B cell (primary cell): ENCODE results near the gene OR6J1. TPM values are rescaled to one million over a fixed set of nuclear protein-coding genes. Genes with fewer than 3 reads are reported as not detected.

Source experiments
- ATAC-seq: fragments of 200-7000 bp; cut with Tn5 transposase; one replicate; pipeline ENCODE4 v1.10.0; 2021; ENCODE audit warnings: low read depth, mild to moderate bottlenecking, moderate number of reproducible peaks, moderate library complexity
- CTCF ChIA-PET: fragments of 350-600 bp; sonication (Branson Sonifier 250); formaldehyde crosslinking; loops from one replicate; lab custom pipeline; 2021; ENCODE audit warnings: antibody characterized with exemption, inconsistent platforms; lab: Charles Lee
- POLR2A ChIA-PET: fragments of 350-600 bp; sonication (Branson Sonifier 250); formaldehyde crosslinking; loops from one replicate; lab custom pipeline; 2021; ENCODE audit warnings: antibody characterized with exemption; lab: Charles Lee
- DNase-seq: peaks from one replicate; pipeline ENCODE4 v3.0.0; 2013
- H2AFZ ChIP-seq: 2 replicates; pipeline ENCODE4 v1.6.1; 2012; ENCODE audit warnings: mild to moderate bottlenecking, low read depth, low read length; ENCODE audit not compliant: insufficient read depth, poor library complexity, severe bottlenecking
- H3K27ac ChIP-seq, 2 donors: 1 replicate in 1 of 2; 2 replicates in 1 of 2; pipeline ENCODE4 v1.5.1; 2012 to 2013; ENCODE audit warnings: low read length in 2 of 2, mild to moderate bottlenecking in 2 of 2, moderate library complexity in 1 of 2
- H3K27me3 ChIP-seq, 4 experiments: fragments of 200-600 bp in 1 of 4; sonication (generic) in 1 of 4; replicated peaks in 1 of 4; 1 replicate in 2 of 4; 2 replicates in 2 of 4; pipeline versions ENCODE4 v1.6.1 to v1.7.0; 2013 to 2016; ENCODE audit warnings: low read length in 3 of 4, mild to moderate bottlenecking in 2 of 4, mixed read lengths in 1 of 4, moderate library complexity in 1 of 4; ENCODE audit not compliant: insufficient read depth in 4 of 4, control insufficient read depth in 3 of 4; ENCODE audit errors: control extremely low read depth in 1 of 4
- H3K36me3 ChIP-seq, 2 experiments: replicated peaks in 1 of 2; 1 replicate in 1 of 2; 2 replicates in 1 of 2; pipeline versions ENCODE4 v1.6.1 to v1.7.1; 2013; ENCODE audit warnings: low read length in 1 of 2; ENCODE audit not compliant: insufficient read depth in 2 of 2, control insufficient read depth in 1 of 2; ENCODE audit errors: control extremely low read depth in 1 of 2, extremely low read depth in 1 of 2
- H3K4me1 ChIP-seq, 2 donors: fragments of 200-600 bp in 1 of 2; sonication (generic) in 1 of 2; 1 replicate in 1 of 2; 2 replicates in 1 of 2; pipeline versions ENCODE4 v1.5.1 to v1.6.1; 2013 to 2017; ENCODE audit warnings: low read length in 2 of 2; ENCODE audit not compliant: control insufficient read depth in 2 of 2, insufficient read depth in 2 of 2
- H3K4me2 ChIP-seq: replicated peaks from 2 replicates; pipeline ENCODE3; 2012; ENCODE audit warnings: mild to moderate bottlenecking, low read depth, low read length; ENCODE audit not compliant: poor library complexity, severe bottlenecking
- H3K4me3 ChIP-seq, 5 experiments: fragments of 200-600 bp in 1 of 5; sonication (generic) in 1 of 5; 1 replicate in 3 of 5; 2 replicates in 2 of 5; pipeline versions ENCODE4 v1.5.1 to v1.7.0; 2011 to 2016; ENCODE audit warnings: low read length in 4 of 5, mild to moderate bottlenecking in 4 of 5, low read depth in 2 of 5, control low read depth in 1 of 5, moderate library complexity in 1 of 5; ENCODE audit not compliant: insufficient read depth in 1 of 5; ENCODE audit errors: control extremely low read depth in 1 of 5, extremely low read depth in 1 of 5
- H3K79me2 ChIP-seq: fragments of 200-600 bp; sonication (generic); one replicate; pipeline ENCODE4 v1.6.0; 2016; ENCODE audit warnings: low read length; ENCODE audit not compliant: control insufficient read depth, insufficient read depth
- H3K9ac ChIP-seq: fragments of 200-600 bp; sonication (generic); 2 replicates; pipeline ENCODE4 v1.6.1; 2017; ENCODE audit warnings: mild to moderate bottlenecking, low read length, moderate library complexity
- H3K9me3 ChIP-seq, 3 donors: one replicate each; pipeline versions ENCODE4 v1.6.1 to v1.7.1; 2013; ENCODE audit warnings: low read length in 2 of 3; ENCODE audit not compliant: control insufficient read depth in 2 of 3, insufficient read depth in 1 of 3; ENCODE audit errors: control extremely low read depth in 1 of 3
- H4K20me1 ChIP-seq: 2 replicates; pipeline ENCODE4 v1.6.0; 2012; ENCODE audit warnings: mild to moderate bottlenecking, low read length; ENCODE audit not compliant: insufficient read depth, control insufficient read depth, poor library complexity, severe bottlenecking
- H3K27ac Mint-ChIP-seq: one replicate; pipeline ENCODE4 v1.8.0; 2021; ENCODE audit warnings: mixed read lengths
- H3K27me3 Mint-ChIP-seq: one replicate; pipeline ENCODE4 v1.8.0; 2021; ENCODE audit warnings: mixed read lengths
- H3K4me1 Mint-ChIP-seq: one replicate; pipeline ENCODE4 v1.8.0; 2021; ENCODE audit warnings: mixed read lengths
- H3K4me3 Mint-ChIP-seq: one replicate; pipeline ENCODE4 v1.8.0; 2021; ENCODE audit warnings: mixed read lengths
- H3K9me3 Mint-ChIP-seq: one replicate; pipeline ENCODE4 v1.8.0; 2022; ENCODE audit warnings: mixed read lengths; ENCODE audit not compliant: insufficient read depth
- EZH2 ChIP-seq: IDR thresholded peaks from 2 replicates; pipeline ENCODE4 v1.6.1; 2012; ENCODE audit warnings: borderline replicate concordance, low read depth, mild to moderate bottlenecking, moderate library complexity, low read length; ENCODE audit not compliant: insufficient read depth, poor library complexity, severe bottlenecking
- WGBS: methylation state at CpG from one replicate; pipeline ENCODE4 v1.1.5; 2013; ENCODE audit warnings: missing lambda C conversion rate; ENCODE audit not compliant: insufficient coverage; 5-methylcytosine and 5-hydroxymethylcytosine counted together
- intact Hi-C: fragments of 100-400 bp; cut with micrococcal nuclease; formaldehyde crosslinking; loops from one replicate; pipeline ENCODE4 v1.10.0; 2022
- polyA plus RNA-seq: library from polyadenylated mRNA; depleted of rRNA; stranded (reverse); fragments of >200 nt; gene quantifications from 2 replicates; pipeline ENCODE4 v1.2.3, GENCODE V29; 2012
- total RNA-seq, 2 donors: library from RNA; stranded (reverse); fragments of 120-200 nt in 1 of 2; gene quantifications; 1 replicate in 1 of 2; 2 replicates in 1 of 2; pipeline versions ENCODE4 v1.2.3 to v1.2.4, GENCODE V29; 2013 to 2022
- TF ChIP-seq, protein P1 (sequence below): fragments of 200-600 bp; IDR thresholded peaks from one replicate; pipeline ENCODE4 v1.8.0; 2022; ENCODE audit warnings: antibody characterized with exemption, mild to moderate bottlenecking

The OR6J1 gene
- total and polyA plus RNA-seq, 2 donors (not counting 1 experiment from before 2014, with no cell fraction given) = not detected

- Mint-ChIP-seq H3K27me3 (no peaks in the 10 kb centered on the region), H3K27ac (no peak overlapping the region), H3K4me3 (no peak overlapping the region), H3K9me3 (no peaks in the 10 kb centered on the region), H3K4me1 (no peaks in the 10 kb centered on the region)
- Histone ChIP-seq H3K27me3 (no peaks in the 10 kb centered on the region), H3K36me3 (peaks cover 0 to 28% of the 10 kb centered on the region in 2 experiments), H3K9ac (no peak overlapping the region), H3K4me3 (no peak overlapping the region), H3K79me2 (no peaks in the 10 kb centered on the region), H4K20me1 (no peaks in the 10 kb centered on the region), H3K4me1 (no peaks in the 10 kb centered on the region), H3K27ac (no peak overlapping the region), H3K9me3 (no peaks in the 10 kb centered on the region), H2AFZ (no peak overlapping the region), H3K4me2 (no peak overlapping the region)
- 49% methylated on average over 2 of the region's 2 CpGs for WGBS
- ChIA-PET POLR2A (no interaction called here), CTCF (interaction anchor here (0.9 kb wide), 1 partner anchor 168 kb away, joined by 3 read pairs; no protein-coding TSS in a partner anchor)
- TF ChIP-seq EZH2 = no peak
- TF ChIP-seq, protein P1, sequence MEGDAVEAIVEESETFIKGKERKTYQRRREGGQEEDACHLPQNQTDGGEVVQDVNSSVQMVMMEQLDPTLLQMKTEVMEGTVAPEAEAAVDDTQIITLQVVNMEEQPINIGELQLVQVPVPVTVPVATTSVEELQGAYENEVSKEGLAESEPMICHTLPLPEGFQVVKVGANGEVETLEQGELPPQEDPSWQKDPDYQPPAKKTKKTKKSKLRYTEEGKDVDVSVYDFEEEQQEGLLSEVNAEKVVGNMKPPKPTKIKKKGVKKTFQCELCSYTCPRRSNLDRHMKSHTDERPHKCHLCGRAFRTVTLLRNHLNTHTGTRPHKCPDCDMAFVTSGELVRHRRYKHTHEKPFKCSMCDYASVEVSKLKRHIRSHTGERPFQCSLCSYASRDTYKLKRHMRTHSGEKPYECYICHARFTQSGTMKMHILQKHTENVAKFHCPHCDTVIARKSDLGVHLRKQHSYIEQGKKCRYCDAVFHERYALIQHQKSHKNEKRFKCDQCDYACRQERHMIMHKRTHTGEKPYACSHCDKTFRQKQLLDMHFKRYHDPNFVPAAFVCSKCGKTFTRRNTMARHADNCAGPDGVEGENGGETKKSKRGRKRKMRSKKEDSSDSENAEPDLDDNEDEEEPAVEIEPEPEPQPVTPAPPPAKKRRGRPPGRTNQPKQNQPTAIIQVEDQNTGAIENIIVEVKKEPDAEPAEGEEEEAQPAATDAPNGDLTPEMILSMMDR = no peak
- intact Hi-C loops = no loop called here
- DNase-seq (no peak), ATAC-seq (no peak)
These were observed 31.0 kb downstream of the OR6J1 start for GRCh38 chr14:22613106-22613695.

DNA sequence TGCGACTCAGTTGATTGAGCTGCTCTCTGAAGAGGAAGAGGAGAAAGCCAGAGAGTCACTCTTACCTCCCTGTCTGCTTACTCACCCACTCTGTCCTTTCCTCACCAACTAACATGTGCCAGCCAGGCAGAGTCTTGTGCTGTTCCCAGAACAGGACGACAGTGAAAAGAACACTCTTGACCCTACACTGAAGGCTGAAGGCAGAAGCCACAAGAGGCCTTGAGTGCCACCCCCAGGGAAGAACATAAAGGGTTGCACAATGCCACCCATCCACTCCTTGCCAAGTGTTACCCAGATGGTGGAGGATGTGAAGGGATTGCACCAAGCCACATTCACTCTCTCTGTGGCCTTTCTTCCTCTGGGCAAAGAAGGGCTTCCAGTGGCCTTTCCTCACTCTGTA, 33.2 kb downstream of the OR6J1 start:
- WGBS = 86% methylated on average over 1 of the region's 2 CpGs
- no peak overlapping the region for H3K4me3 Mint-ChIP-seq
- H3K27me3 Mint-ChIP-seq = no peaks in the 10 kb centered on the region
- H3K27ac Mint-ChIP-seq = no peak overlapping the region
- intact Hi-C loops = no loop called here
- no peak overlapping the region for H3K27ac ChIP-seq
- H3K9ac ChIP-seq = no peak overlapping the region
- H3K4me3 ChIP-seq = no peak overlapping the region
- H2AFZ ChIP-seq = no peak overlapping the region
- H3K4me1 Mint-ChIP-seq = no peaks in the 10 kb centered on the region
- H4K20me1 ChIP-seq = no peaks in the 10 kb centered on the region
- no peaks in the 10 kb centered on the region for H3K9me3 ChIP-seq
- H3K9me3 Mint-ChIP-seq = no peaks in the 10 kb centered on the region
- H3K27me3 ChIP-seq = no peaks in the 10 kb centered on the region
- CTCF ChIA-PET = no interaction called here
- no peak overlapping the region for H3K4me2 ChIP-seq
- H3K79me2 ChIP-seq = no peaks in the 10 kb centered on the region
- TF ChIP-seq, protein P1 = no peak
- no peak for TF ChIP-seq EZH2
- no peaks in the 10 kb centered on the region for H3K4me1 ChIP-seq
- H3K36me3 ChIP-seq = peaks cover 0 to 50% of the 10 kb centered on the region in 2 experiments
- POLR2A ChIA-PET = no interaction called here
- DNase-seq = no peak
- ATAC-seq = no peak
